GM23338 (cell line): ENCODE measurements around the gene PHTF2. TPM values are rescaled to one million over a fixed set of nuclear protein-coding genes. Genes with fewer than 3 reads are reported as not detected.
A peak's percentile ranks its signal among the peaks of the same experiment; 100 is the strongest.

Experiments used
- ATAC-seq: fragments of 200-7000 bp; cut with Tn5 transposase; 3 replicates; pipeline ENCODE4 v1.9.1; 2020
- DNase-seq: peaks from one replicate; pipeline ENCODE4 v3.0.0-alpha.2; 2015; ENCODE audit warnings: low spot score
- H2AFZ ChIP-seq: fragments of 200-600 bp; sonication (generic); 2 replicates; pipeline ENCODE4 v1.8.0; 2016; ENCODE audit warnings: antibody characterized with exemption, mild to moderate bottlenecking, moderate library complexity
- H3F3A ChIP-seq: fragments of 200-600 bp; sonication (generic); replicated peaks from 2 replicates; pipeline ENCODE4 v1.8.0; 2017; ENCODE audit warnings: antibody characterized with exemption, mixed run types, low read depth
- H3K27ac ChIP-seq: fragments of 200-600 bp; sonication (generic); 2 replicates; pipeline ENCODE4 v1.6.1; 2016; ENCODE audit warnings: low read depth
- H3K27me3 ChIP-seq: fragments of 200-600 bp; sonication (generic); 2 replicates; pipeline ENCODE4 v1.8.0; 2016; ENCODE audit warnings: mild to moderate bottlenecking, mixed run types, moderate library complexity; ENCODE audit not compliant: insufficient read depth
- H3K36me3 ChIP-seq: fragments of 200-600 bp; sonication (generic); 2 replicates; pipeline ENCODE4 v1.8.0; 2016; ENCODE audit warnings: mild to moderate bottlenecking; ENCODE audit not compliant: insufficient read depth
- H3K4me1 ChIP-seq: fragments of 200-600 bp; sonication (generic); 2 replicates; pipeline ENCODE4 v1.8.0; 2016; ENCODE audit warnings: mild to moderate bottlenecking, moderate library complexity; ENCODE audit not compliant: insufficient read depth
- H3K4me2 ChIP-seq: fragments of 200-600 bp; sonication (generic); 2 replicates; pipeline ENCODE4 v1.7.1; 2017; ENCODE audit warnings: mixed run types
- H3K4me3 ChIP-seq: fragments of 200-600 bp; sonication (generic); 2 replicates; pipeline ENCODE4 v1.6.1; 2016; ENCODE audit warnings: mixed run types
- H3K79me2 ChIP-seq: fragments of 200-600 bp; sonication (generic); replicated peaks from 2 replicates; pipeline ENCODE4 v1.8.0; 2017; ENCODE audit warnings: mild to moderate bottlenecking; ENCODE audit not compliant: insufficient read depth
- H3K9me2 ChIP-seq: fragments of 200-600 bp; sonication (generic); 2 replicates; pipeline ENCODE4 v1.8.0; 2017; ENCODE audit not compliant: insufficient read depth
- H4K20me1 ChIP-seq: fragments of 200-600 bp; sonication (generic); replicated peaks from 2 replicates; pipeline ENCODE4 v1.8.0; 2017; ENCODE audit warnings: mild to moderate bottlenecking; ENCODE audit not compliant: insufficient read depth
- H3K27ac Mint-ChIP-seq: 2 replicates; pipeline ENCODE4 v1.8.0; 2020; ENCODE audit warnings: inconsistent platforms, mild to moderate bottlenecking, moderate library complexity, mixed read lengths
- H3K27me3 Mint-ChIP-seq: 3 replicates; pipeline ENCODE4 v1.8.0; 2022; ENCODE audit warnings: low read depth, mild to moderate bottlenecking, moderate library complexity, mixed read lengths, inconsistent platforms; ENCODE audit not compliant: insufficient read depth, poor library complexity
- H3K36me3 Mint-ChIP-seq: 3 replicates; pipeline ENCODE4 v1.8.0; 2021; ENCODE audit warnings: low read depth, mild to moderate bottlenecking, inconsistent platforms, moderate library complexity, mixed read lengths
- H3K4me1 Mint-ChIP-seq: 3 replicates; pipeline ENCODE4 v1.8.0; 2020; ENCODE audit warnings: mild to moderate bottlenecking, inconsistent platforms, mixed read lengths
- H3K4me3 Mint-ChIP-seq: 3 replicates; pipeline ENCODE4 v1.8.0; 2021; ENCODE audit warnings: moderate library complexity, mild to moderate bottlenecking, inconsistent platforms, mixed read lengths
- H3K9me3 Mint-ChIP-seq: 3 replicates; pipeline ENCODE4 v1.8.0; 2020; ENCODE audit warnings: moderate library complexity, mild to moderate bottlenecking, inconsistent platforms, mixed read lengths
- CREB1 ChIP-seq: fragments of 250-450 bp; sonication (Bioruptor Pico); IDR thresholded peaks from 2 replicates; pipeline ENCODE4 v1.5.0; 2020; ENCODE audit warnings: low read depth, mild to moderate bottlenecking, moderate library complexity
- CTCF ChIP-seq, 2 experiments: fragments of 200-600 bp in 1 of 2; sonication (generic) in 1 of 2; conservative IDR thresholded peaks; 2 replicates each; pipeline versions ENCODE4 v1.5.1 to v1.6.1; 2016 to 2017; ENCODE audit warnings: antibody characterized with exemption in 2 of 2, low read depth in 2 of 2, mild to moderate bottlenecking in 2 of 2, moderate library complexity in 1 of 2
- ETS1 ChIP-seq: IDR thresholded peaks from 2 replicates; pipeline ENCODE4 v1.6.1; 2016; ENCODE audit warnings: antibody characterized with exemption
- EZH2 ChIP-seq: fragments of 200-600 bp; sonication (generic); IDR thresholded peaks from one replicate; pipeline ENCODE4 v1.8.0; 2017; ENCODE audit warnings: antibody characterized with exemption, mild to moderate bottlenecking, low read depth; ENCODE audit not compliant: unreplicated experiment
- EZH2phosphoT487 ChIP-seq: fragments of 200-600 bp; sonication (generic); IDR thresholded peaks from one replicate; pipeline ENCODE4 v1.8.1; 2018; ENCODE audit warnings: antibody characterized with exemption; ENCODE audit not compliant: unreplicated experiment
- JUNB ChIP-seq: IDR thresholded peaks from one replicate; pipeline ENCODE4 v1.6.1; 2016; ENCODE audit warnings: antibody characterized with exemption; ENCODE audit not compliant: unreplicated experiment
- NANOG ChIP-seq: IDR thresholded peaks from 2 replicates; pipeline ENCODE4 v1.6.1; 2016; ENCODE audit warnings: antibody characterized with exemption, borderline replicate concordance
- POLR2AphosphoS5 ChIP-seq: IDR thresholded peaks from 2 replicates; pipeline ENCODE4 v1.6.1; 2016; ENCODE audit warnings: antibody characterized with exemption, low read depth
- REST ChIP-seq: IDR thresholded peaks from one replicate; pipeline ENCODE4 v1.6.1; 2018; ENCODE audit warnings: antibody characterized with exemption; ENCODE audit not compliant: unreplicated experiment
- STAT1 ChIP-seq: IDR thresholded peaks from one replicate; pipeline ENCODE4 v1.6.1; 2016; ENCODE audit warnings: antibody characterized with exemption; ENCODE audit not compliant: unreplicated experiment
- ZNF114 ChIP-seq: fragments of 250-450 bp; sonication (Bioruptor Pico); IDR thresholded peaks from 2 replicates; pipeline ENCODE4 v1.5.0; 2020; ENCODE audit warnings: mild to moderate bottlenecking, moderate library complexity
- ZNF331 ChIP-seq: fragments of 250-450 bp; sonication (Bioruptor Pico); IDR thresholded peaks from 2 replicates; pipeline ENCODE4 v1.5.0; 2020; ENCODE audit warnings: low read depth, mild to moderate bottlenecking, moderate library complexity
- ZNF462 ChIP-seq: fragments of 250-450 bp; sonication (Bioruptor Pico); IDR thresholded peaks from 2 replicates; pipeline ENCODE4 v1.5.0; 2020; ENCODE audit warnings: mild to moderate bottlenecking, moderate library complexity
- polyA plus RNA-seq: library from polyadenylated mRNA; unstranded; fragments of >200 nt; fragmentation: Nextera tagmentation; extraction: Ambion mirVana; gene quantifications from 2 replicates; pipeline ENCODE4 v1.2.1, GENCODE V29; 2016
- total RNA-seq: library from RNA; depleted of rRNA; stranded (reverse); fragments of >200 nt; shearing (Covaris generic); gene quantifications from 2 replicates; pipeline ENCODE4 v1.2.3, GENCODE V29; 2014

The PHTF2 gene
- total and polyA plus RNA-seq, 2 experiments from 2014 or later = 14.6 to 24.1 TPM

GRCh38 chr7:77800158-77800557 lies 1.6 kb downstream of the PHTF2 start:
- H3K36me3 Mint-ChIP-seq = no peaks in the 10 kb centered on the region; the same call in 2 of the 3 replicates
- H3K4me1 ChIP-seq = peaks cover 22% of the 10 kb centered on the region

More at GRCh38 chr7:77800158-77800557, 1.6 kb downstream of the PHTF2 start:
- Histone ChIP-seq H3K4me2 (peak overlapping the region; percentile 90), H2AFZ (no peak overlapping the region), H3K4me3 (peak overlapping the region; percentile 80), H3K27ac (no peak overlapping the region), H4K20me1 (peaks cover 11% of the 10 kb centered on the region; the same call in 1 of the 2 replicates), H3K9me2 (no peaks in the 10 kb centered on the region), H3K79me2 (peaks cover 57% of the 10 kb centered on the region), H3K27me3 (no peaks in the 10 kb centered on the region), H3F3A (no peaks in the 10 kb centered on the region), H3K36me3 (no peaks in the 10 kb centered on the region)
- peaks cover 10% of the 10 kb centered on the region for H3K27me3 Mint-ChIP-seq
- DNase-seq (no peak), ATAC-seq (no peak)
- no peak overlapping the region for H3K27ac Mint-ChIP-seq
- TF ChIP-seq ETS1 = no peak
- TF ChIP-seq ZNF331 = no peak
- no peak for TF ChIP-seq JUNB
- no peak for TF ChIP-seq ZNF114 (CRISPR knock-in tag)
- no peak for TF ChIP-seq STAT1
- TF ChIP-seq CTCF (conservative IDR thresholded peaks at IDR 0.05; ENCODE audit: low read depth in 2 of 2) = no peak
- TF ChIP-seq ZNF462 (CRISPR knock-in tag) = no peak
- no peak for TF ChIP-seq EZH2phosphoT487
- TF ChIP-seq NANOG = no peak
- no peak for TF ChIP-seq POLR2AphosphoS5
- TF ChIP-seq CREB1 (CRISPR knock-in tag) = no peak
- no peak for TF ChIP-seq REST
- no peak for TF ChIP-seq EZH2
- H3K9me3 Mint-ChIP-seq = no peaks in the 10 kb centered on the region
- peaks cover 13% of the 10 kb centered on the region for H3K4me1 Mint-ChIP-seq
- H3K4me3 Mint-ChIP-seq = peak overlapping the region; percentile 92
